CD4-positive, alpha-beta T cell treated with Interleukin-2 at 100 ng/mL for 4 hours (primary cell): Measurements from ENCODE around the gene OSTC.

Experiments used
- DNase-seq: peaks from one replicate; pipeline ENCODE4 v3.0.0-alpha.2; 2020; ENCODE audit warnings: low spot score

The OSTC gene

GRCh38 chr4:108650212-108651013 lies at the start of gene OSTC:
Gene OSTC, plus strand, starts transcription at chr4:108650599. Its CDS starts 57 bp downstream, at chr4:108650656.
- DNase-seq, result peak; percentile 92

GRCh38 chr4:108601106-108601505 lies 49.3 kb upstream of the OSTC start:
- no peak for DNase-seq

GRCh38 chr4:108601532-108601931 lies 48.9 kb upstream of the OSTC start:
- DNase-seq, result no peak

DNA sequence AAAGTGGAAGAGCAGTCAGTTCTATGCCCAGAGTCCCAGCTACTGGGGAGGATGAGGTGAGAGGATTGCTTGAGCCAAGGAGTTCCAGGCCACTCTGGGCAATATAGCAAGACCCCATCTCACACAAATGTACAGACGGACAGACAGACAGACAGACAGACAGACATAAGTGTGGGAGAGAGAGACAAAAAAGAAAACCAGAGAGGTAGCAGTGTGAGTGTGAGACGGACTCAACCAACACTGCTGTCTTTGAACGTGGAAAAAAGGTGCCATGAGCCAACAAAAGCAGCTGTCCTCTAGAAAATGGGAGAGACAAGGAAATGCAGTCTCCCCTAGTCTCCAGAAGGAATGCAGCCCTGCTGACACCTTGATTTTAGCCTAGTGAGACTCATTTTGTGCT lies 48.2 kb upstream of the OSTC start:
- DNase-seq, result no peak

- no peak for DNase-seq
These were observed 43.2 kb upstream of the OSTC start for GRCh38 chr4:108607079-108607815.

DNA sequence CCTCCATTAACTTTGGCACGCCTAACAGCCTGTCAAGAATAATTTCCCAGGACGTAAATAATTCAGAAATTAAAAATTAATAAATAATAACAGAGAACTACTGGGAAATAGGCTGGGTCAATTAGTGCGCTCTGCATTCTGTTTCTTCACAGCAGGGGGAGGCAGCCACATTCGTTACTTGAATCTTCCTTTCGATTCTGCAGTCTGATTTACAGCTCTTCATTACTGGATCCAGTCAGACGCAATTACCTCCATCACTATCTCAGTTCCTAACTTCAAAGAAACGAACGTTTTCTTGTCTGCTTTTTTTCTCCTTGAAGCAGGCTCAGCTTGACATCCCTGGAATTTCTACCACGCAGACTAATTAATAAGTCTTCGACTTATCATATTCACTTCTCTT lies 39.0 kb upstream of the OSTC start:
- DNase-seq, result no peak

DNA sequence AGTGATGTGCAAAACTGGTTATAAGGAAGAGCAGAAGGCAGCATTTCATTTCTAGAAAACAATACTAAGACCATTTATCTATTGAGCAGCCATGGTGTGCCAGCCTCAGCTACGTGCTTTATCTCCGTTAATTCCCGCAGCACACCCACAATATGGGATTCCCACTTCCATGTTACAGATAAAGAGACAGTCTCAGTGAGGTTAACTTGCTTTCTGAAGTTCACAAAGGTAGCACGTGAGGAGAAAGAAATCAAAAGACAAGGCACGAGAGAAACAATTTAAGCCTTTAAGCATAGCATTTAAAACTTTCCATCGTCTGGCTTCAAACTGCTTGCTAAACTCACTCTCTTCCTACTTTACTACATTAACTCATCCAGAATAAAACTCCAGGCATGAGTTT lies 38.0 kb upstream of the OSTC start:
- no peak for DNase-seq

DNA sequence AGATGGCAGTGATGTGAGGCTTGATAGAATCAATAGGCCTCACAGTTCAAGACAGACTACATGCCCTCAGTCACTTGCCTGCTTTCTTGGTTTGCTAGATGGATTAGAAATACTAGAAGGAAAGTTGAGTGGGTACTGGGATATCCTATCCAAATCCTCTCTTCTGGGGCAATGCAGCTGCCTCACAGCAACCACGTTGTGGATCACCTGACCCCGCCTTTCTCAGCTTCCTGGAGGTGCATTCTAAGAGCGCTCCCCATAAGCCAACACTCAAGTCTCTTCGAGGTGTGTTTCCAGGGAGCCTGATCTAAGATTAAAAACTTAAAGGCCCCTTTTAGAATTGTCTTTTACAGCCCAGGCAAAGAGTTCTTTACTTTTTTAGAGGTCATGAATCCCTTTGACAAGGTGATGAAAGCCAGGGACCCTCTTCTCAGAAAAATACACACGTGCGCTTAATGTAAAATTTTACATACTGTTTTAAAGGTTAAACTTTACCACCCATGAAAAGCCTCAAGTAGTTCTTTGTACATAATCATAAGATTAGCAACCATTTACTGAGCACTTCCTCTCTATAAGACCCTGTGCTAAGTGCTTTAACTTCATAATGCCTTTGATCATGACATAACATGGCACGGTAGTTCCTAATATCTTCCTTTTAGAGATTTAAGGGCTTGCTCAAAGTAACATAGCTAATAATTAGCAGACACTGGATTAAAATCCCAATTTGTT lies 30.9 kb upstream of the OSTC start:
- peak; percentile 26 for DNase-seq

GRCh38 chr4:108620101-108620932 lies 30.1 kb upstream of the OSTC start, which contains the start of gene RPL34:
Gene RPL34, plus strand, starts transcription at chr4:108620576. Its CDS starts 1,384 bp downstream, at chr4:108621960.
- DNase-seq, result peak; percentile 98

- DNase-seq, result no peak
These were observed 29.2 kb upstream of the OSTC start for GRCh38 chr4:108620933-108621905.

- DNase-seq, result peak; percentile 10
These were observed 28.4 kb upstream of the OSTC start for GRCh38 chr4:108622022-108622421.

DNA sequence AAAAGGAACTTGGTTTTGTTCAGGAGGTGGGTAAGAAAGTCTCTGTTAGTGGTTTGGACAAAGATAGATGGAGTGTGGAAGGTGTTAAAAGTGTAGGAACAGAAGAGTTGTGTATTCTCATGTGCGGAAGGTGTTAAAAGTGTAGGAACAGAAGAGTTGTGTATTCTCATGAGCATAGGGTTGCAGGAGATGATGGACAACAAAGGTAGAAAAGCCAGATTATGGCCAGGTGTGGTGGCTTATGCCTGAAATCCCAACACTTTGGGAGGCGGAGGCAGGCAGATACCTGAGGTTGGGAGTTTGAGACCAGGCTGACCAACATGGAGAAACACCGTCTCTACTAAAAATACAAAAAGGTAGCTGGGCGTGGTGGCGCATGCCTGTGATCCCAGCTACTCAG lies 27.6 kb upstream of the OSTC start:
- no peak for DNase-seq

DNA sequence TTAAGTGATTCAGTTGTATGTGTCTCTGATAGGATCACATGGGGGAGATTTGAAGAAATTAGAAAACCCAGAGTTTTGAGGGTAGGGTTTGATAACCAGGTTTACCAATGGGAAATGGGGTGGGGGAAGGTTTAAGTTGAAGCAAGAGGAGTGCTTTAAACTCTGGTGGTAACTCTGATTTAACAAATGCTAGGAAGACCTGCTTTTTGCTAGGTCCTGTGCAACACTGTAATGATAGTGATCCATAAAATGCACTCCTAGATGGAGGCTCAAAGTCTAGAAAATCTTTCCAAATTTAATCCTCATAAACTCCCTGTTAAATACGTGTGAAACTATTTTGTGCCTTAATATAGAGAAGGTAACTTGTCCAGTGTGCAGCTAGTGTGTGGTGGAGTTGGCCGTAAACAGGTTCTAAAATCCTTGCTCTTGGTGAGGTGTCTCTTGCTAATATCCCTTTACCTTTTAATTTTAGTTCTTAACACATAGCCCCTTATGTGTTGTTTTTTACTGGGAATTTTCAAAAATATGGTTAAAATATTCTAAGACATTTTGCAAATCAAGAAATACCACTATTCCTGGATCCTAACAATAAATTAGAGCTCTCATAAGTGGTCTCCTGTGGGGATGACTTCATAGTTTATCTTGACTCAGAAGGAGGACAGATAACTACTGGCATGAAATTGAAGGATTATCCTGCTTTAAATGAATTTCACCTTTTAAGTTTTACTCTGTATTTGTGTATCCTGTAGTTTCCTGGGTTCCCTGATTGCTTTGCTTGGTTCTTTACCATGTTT lies 25.9 kb upstream of the OSTC start:
- no peak for DNase-seq

GRCh38 chr4:108626056-108626455 lies 24.3 kb upstream of the OSTC start:
- DNase-seq, result no peak

GRCh38 chr4:108628411-108628810 lies 22.0 kb upstream of the OSTC start:
- DNase-seq, result no peak

DNA sequence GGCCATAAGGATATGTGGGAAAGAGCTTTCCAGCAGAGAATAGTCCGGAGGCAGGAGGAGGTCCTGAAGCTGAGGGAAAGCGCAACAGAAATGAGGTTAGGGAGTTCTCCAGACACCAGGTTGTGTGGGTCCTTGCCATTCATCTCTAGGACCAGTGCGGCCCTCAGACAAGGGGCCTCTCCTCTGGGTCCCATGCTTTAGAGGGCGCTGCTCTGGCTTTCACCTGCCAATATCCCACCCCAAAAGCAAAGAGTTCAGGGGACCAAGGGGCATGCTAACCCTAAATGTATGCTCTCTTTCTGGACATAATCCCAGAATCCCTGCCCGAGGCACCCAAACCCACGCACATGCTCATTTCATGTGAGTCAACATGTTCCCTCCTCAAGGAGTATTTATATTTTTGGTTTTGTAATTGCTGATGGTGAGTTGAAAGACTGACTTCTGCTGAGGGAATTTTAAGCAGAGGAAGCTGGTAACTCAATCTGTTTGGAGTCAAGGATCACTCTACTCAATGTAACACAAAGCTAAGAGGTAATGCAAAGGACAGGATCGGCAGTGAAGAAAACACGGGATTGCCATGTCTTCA lies 15.2 kb upstream of the OSTC start:
- DNase-seq, result no peak

DNA sequence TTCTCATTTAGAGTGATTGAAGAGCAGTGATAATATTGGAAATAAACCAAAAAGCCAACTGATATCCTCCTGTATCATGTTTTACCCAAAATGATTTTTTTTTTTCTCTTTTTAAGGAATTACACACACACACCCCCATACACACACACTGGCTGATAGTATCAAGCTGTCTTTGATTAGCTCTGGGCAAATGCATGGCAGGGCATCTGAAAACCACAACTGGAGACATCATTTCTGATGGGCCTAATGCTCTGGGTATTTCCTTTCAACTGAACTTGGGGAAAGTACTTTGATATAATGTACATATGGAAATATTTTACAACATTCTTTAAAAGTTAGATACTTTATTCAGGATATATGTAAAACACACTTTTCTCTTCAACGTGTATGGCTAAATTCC lies 14.2 kb upstream of the OSTC start:
- no peak for DNase-seq

- no peak for DNase-seq
These were observed 12.5 kb upstream of the OSTC start for GRCh38 chr4:108637856-108638255.

DNA sequence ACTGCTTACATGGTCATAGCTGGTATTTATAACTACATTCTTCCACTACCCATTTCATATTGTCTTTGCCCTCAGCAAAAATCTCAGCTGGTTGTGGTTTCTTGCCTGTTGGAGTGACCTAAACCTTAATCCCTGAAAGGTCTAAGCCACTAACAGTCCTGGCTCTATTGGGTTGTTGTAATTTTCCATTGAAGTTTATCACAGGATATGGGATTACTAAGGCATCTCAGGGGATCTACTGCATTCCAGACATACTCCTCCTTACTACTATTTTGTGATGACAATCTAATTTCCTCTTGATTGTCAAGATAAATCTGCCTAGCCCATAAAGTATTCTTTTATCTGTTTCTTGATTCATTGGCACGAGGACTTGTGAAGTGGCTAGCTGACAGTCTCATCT lies 6.2 kb upstream of the OSTC start:
- no peak for DNase-seq
